SH-SY5Y (cell line): ENCODE measurements around the gene DSCAML1.

Experiments
- GATA2 ChIP-seq: IDR thresholded peaks from 2 replicates; pipeline ENCODE4 v1.6.1; 2011; ENCODE audit warnings: mild to moderate bottlenecking, low read depth, low read length
- GATA3 ChIP-seq: IDR thresholded peaks from 2 replicates; pipeline ENCODE4 v1.6.1; 2011; ENCODE audit warnings: low read depth, mild to moderate bottlenecking, low read length, moderate library complexity

DNA sequence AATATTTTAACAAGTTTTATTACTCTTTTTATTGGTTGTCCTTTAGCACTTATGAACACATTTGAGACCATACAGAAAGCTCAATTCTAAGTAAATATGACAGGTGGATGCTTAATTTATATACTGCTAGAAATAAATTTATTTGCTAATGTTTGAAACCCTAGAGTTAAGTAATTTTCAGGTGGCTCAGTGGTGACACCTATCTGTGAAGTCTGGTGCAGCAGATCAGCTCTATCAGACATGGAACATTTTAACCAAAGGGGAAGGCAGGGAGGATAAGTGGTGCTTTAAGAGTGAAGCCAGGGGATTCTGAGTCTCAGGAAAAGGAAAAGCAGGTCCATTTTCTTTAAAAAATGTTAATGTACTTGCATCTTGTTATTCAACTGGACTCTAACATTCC lies 175.8 kb downstream of the DSCAML1 start:
- no peak for TF ChIP-seq GATA3
- no peak for TF ChIP-seq GATA2
